Effector CD8-positive, alpha-beta T cell (primary cell): ENCODE measurements around the gene ZNF81.
"Not testable (repeated sequence)": the region's sequence is repeated elsewhere in the genome, so short reads cannot be mapped to it uniquely, and the experiment has no call there.

ENCODE experiments used
- DNase-seq: peaks from one replicate; lab custom pipeline; 2025; lab: John Stamatoyannopoulos, UW
- total RNA-seq, 4 experiments: gene quantifications; one replicate each; lab custom pipeline; 2026; lab: John Stamatoyannopoulos, UW

Gene ZNF81
- 16.6 to 38.8 (median 24.0) reads per million in 4 experiments for total RNA-seq

DNA sequence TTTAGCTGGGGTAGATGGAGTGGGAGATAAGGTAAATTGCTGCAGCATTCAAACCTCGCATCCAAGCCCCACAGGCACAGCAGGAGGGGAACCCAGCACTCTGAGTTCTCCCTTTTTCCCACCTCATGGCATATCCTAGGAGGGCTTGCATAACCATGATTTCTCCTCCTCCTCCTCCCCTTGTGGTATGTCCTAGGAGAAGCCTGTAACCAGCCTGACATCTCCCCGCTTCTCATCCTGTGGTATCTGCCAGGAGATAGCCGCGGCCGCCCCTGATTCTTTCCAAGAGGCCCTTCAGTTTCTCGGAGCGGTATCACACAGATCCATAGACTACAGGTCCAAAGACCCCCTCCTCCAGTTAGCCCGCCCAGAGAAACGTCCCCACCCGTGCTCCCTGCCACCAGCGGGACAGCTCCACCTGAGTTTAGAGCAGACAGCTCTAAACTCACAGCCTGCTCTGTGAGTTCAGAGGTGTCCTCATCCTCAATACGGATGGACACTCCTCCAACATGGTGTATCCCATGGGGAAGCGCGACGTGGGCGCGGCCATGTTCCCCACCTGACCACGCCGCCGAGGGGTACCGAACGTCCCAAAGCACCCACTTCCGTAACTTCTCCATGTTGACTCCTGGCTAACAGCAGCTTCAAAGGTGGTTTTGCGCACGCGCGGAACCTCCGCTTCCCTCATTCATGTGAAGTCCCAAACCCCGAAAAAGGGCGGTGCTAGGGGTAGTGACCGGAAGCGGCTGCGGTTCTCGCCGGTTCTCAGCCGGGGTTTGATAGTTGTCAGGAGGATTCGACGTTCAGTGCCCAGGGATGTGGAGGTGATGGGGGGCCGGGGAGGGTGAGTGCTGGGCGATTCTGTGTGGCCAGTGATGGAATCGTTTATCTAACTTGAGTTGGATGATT, at the start of gene ZNF81:
Gene ZNF81, plus strand, starts transcription at position 739 of the 909 bp plus-strand sequence. CDS start 9,366 bp downstream, outside the sequence.
- peak; percentile 83 for DNase-seq

DNA sequence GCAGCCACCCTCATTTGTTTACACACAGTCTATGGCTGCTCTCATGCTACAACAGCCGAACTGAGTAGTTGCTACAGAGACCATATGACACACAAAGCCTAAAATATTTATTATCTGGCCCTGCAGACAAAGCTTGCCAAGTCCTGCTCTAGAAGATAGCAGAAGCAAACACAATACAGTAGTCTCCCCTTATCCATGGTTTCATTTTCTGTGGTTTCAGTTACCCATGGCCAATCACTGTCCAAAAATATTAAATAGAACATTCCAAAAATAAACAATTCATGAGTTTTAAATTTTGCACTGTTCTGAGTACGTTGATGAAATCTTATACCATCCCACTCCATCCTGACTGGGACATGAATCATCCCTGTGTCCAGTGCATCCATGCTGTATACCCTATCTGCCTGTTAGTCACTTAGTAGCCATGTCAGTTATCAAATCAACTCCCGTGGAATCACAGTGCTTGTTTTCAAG, 40.2 kb upstream of the ZNF81 start:
- no peak for DNase-seq

DNA sequence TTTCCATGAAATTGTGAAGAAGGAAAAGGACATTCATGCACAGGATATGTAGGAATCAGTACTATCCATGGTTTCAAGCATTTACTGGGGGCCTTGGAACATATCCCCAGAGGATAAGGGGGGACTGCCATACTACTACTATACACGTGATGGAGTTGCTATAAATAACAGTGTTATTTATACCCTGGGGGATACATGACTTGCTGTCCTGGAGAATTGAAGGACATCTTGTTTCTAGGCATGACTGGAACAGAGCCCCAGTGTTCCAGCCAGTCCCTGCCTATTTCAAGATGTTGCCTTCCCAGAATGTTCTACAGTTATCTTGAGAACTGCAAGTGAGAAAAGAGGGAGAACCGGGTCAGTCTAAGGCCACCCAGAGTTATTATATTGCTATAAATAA, 39.6 kb upstream of the ZNF81 start:
- DNase-seq: no peak

DNA sequence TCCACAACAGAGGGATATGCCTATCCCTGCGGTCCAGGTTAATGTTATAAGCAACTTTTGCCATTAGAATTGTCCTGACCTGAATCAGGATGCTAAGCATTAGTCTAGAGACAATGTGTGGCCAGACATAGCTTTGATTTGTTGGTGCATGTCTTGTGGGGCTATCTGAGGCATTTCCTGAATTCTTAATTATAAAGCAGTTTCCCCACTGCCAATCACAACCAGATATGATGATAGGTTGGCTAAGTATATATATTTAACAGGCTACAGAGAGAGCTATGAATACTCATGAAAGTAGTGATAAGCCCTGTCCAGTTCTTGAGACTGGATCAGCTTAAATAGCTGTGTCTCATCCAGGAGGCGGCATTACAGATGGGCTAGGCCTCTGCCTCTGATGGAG, 37.8 kb upstream of the ZNF81 start:
- no peak for DNase-seq

DNA sequence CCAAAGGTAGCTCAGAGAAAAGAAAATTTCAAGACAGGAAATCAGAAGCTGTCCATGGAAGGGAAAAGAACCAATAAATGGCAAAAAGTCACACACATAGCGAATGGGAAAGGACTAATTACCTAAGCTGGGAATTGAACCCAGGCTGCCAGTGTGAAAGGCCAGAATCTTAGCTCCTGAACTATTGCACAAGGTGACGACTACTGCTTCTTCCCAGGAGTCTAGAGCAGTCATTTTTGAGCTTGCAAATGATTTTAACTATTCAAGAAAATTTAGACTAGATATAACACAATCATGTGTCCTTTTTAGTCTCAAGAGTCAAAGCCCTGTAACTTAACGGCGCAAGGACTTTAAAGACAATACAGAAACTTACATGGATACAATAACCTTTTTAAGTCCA, 34.1 kb upstream of the ZNF81 start:
- no peak for DNase-seq

DNA sequence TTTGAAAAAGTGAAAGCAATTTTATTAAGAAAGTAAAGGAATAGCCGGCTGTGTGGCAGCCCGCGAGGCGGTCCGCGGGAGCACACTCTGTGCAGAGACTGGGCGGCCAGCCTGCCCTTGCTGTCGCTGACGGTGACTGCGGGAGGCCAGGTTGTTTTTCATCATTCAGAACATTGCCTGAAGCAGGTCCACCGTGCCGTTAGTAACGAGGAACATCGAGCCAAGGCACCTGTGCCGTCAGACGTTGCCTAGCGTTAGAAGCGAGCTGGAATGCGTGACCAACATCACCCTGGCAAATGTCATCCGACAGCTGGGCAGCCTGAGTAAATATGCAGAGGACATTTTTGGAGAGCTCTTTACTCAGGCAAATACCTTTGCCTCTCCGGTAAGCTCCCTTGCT, 33.6 kb upstream of the ZNF81 start:
- DNase-seq: not testable (repeated sequence)

DNA sequence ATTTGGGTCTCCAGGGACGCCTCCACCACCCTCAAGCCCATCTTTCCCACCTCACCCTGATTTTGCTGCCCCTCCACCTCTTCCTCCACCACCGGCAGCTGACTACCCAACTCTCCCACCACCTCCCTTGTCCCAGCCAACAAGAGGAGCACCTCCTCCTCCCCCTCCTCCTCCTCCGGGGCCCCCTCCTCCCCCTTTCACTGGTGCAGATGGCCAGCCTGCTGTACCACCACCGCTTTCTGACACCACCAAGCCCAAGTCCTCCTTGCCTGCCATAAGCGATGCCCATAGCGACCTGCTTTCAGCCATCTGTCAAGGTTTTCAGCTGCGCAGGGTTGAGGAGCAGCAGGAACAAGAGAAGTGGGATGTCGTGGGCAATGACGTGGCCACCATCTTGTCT, 32.4 kb upstream of the ZNF81 start:
- no peak for DNase-seq

DNA sequence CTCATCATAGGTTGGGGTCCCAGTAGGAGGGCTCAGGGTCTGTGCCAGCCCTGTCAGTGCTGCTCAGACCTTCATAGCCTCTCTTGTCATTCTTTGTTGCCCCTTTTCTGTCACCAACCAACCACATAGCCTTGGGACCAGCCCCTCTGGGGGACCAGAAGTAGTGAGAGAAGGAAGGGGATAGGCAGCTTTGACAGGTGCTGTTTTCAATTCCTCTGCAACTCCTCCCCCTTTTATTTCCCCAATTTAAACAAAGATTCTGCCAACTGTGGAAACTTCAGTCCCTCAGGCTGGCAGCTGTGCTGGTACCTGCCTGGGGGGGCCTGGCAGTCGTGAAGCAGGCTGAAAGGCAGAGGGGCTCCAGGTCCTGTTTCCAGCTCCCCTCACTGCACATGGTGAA, 30.9 kb upstream of the ZNF81 start:
- not testable (repeated sequence) for DNase-seq

DNA sequence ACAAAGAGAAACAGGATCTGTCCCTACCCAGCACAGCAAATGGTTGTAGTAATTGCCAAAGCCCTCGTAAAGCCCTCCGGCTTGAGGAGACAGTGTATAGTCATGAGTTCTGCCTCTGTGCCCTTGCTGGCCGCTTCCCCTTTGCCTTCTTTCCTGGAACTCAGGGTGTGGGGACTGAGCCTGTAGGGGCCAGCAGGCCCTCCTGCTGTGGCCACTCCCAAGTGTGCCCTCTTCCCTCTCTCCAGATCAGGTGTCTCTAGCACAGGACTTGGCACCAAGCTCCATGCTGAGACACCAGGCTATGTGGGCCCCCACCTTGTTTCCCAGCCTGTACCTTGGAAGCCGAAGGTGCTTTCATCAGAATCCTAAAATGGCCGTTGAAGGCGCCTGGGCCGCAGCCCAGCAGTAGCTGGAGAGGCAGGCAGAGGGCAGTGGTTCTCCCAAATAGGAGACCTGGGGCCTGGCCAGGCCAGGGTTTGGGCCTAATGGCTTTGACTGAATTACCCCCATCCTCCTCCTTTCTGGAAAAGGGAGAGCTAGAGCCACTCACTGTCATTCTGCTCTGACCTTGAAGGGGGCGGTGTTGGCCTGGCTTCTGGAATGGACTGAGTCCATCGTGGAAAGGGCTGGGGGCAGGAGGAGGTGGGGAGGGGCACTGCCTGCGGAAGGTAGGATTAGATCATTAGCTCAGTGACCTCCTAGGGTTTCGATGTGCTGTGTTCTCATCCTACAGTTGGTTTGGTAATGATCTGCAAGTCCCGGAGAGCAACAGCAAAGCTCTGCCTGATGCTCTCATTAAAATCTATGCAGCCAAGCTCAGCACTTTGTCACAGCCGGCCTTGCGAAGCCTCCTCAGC, 30.1 kb upstream of the ZNF81 start:
- DNase-seq: not testable (repeated sequence)

DNA sequence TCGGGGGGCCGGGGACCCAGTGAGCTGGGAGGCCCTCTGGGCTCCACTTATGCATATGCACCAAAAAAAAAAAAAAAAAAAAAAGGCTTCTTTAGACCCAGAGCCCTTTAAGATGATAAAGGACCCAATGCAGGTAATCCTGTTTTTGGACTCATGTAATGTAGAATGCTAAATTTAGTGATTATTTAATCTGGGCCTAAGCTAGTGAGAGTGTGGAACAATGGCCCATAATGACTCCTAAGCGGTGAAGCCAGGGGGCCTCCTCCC, 29.5 kb upstream of the ZNF81 start:
- not testable (repeated sequence) for DNase-seq

DNA sequence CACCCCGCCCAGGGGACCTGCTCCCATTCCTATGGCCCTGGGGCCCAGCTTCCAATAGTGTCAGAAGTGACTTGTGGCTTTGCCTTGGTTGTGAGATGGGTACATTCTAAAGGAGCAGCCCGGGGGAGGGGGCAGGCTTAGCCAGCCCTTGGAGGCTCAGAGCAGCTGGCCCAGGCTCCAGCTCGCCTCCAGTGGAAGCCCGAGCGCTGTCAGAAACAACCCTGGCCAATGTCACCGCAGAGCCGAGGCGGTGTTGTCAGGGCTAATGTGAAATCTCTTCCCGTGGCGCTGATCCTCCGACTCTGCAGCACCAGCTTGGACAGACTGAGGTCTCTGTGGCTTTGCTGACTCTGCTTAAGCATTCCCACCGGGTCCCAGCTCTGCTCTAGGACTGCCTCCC, 29.2 kb upstream of the ZNF81 start:
- no peak for DNase-seq

DNA sequence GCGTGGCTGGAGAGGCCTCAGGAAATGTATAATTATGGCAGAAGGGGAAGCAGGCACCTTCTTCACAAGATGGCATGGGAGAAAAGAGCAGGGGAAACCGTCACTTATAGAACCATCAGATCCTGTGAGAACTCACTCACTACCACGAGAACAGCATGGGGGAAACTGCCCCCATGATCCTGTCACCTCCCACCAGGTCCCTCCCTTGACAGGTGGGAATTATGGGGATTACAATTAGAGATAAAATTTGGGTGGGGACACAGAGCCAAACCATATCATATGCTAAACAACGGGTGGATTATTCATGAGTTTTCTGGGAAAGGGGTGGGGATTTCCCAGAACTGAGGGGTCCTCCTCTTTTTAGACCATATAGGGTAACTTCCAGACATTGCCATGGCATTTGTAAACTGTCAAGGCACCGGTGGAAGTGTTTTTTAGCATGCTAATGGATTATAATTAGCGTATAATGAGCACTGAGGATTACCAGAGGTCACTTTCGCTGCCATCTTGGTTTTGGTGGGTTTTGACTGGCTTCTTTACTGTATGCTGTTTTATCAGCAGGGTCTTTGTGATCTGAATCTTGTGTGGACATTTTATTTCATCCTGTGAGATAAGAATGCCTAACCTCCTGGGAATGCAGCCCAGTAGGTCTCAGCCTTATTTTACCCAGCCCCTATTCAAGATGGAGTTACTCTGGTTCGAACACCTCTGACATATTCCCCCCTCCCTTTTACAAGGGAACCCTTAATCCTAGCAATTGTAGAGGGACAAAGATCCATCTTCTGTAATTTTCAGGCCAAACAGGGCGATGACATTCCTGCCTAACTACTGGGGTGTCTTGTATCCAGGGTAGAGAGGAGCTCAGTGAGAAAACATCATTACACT, 27.6 kb upstream of the ZNF81 start:
- no peak for DNase-seq

DNA sequence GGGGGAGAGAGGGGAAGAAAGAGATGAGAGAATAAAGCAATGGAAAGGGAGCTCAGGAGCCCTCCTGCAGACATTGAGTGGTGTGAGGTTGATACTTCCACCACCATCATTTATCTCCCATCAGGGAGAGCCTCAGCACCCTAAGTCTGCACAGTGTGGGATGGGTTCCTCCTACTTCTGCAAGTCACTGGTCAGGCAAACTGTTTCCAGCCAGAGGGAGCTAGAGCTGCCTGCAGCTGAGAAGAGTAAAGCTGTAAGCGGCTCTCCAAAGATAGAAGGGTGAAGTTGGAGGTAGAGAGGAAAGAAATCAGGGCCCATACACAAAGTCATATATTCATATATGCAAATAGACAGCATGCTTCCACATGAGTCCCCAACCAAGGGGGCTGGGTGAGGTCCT, 21.9 kb upstream of the ZNF81 start:
- DNase-seq: no peak

DNA sequence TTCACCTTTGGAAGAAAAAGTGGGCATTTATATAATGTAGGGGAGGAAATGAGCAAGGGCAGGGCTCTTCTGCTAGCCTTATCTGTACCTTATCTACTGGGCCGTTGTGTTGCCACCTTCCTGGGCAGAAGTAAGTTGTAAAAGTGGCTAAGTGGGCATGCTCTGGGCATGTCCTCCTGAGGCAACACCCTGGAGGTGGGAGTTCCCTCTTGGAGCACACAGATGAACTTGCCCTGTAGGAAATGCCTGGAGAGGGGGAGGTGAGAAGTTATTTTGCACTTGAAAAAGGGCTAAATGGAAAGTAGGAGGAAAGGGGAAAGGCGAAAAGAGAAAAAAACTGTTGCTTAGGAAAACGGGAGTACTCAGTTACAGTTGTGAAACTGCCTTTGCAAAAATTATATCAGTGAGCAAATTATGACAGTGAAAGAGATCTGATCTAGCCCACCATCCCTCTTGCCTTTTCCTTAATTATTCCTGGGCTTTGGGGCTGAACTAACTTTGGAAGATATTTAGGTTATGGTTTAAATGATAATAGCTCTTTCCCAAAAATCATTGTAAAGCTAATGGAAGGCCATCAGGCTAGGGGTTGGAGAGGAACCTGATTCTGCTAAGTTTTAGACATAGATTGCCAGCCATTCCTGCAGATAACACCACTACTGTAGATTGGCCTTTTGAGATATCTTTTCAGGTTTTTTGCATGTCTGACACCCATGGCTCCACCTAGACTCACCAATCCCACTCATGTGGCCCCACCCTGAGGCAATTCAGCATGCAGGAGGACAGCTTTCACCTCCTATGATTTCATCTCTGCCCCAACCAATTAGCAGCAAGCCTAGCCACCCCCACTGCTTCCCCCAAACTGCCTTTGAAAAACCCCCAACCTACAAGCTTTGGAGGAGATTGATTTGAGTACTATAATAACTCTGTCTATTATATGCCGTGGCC, 20.5 kb upstream of the ZNF81 start:
- DNase-seq: no peak

DNA sequence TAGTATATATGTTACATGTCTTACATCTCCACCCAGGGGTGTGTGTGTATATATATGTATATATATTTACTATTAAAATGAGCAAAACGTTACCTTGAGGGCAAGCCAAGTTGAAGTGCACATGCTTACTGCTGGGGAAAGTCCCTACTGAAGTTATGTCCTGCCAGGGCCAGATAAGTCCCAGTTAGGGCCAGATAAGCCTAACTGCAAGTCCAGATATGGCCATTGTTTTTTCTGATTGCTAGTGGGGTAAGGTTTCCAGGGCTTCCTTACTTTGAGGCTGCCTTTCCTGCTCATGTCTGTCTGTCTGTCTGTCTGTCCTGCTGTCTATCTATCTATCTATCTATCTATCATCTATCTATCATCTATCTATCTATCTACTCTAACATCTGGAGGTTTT, 19.3 kb upstream of the ZNF81 start:
- DNase-seq: no peak

DNA sequence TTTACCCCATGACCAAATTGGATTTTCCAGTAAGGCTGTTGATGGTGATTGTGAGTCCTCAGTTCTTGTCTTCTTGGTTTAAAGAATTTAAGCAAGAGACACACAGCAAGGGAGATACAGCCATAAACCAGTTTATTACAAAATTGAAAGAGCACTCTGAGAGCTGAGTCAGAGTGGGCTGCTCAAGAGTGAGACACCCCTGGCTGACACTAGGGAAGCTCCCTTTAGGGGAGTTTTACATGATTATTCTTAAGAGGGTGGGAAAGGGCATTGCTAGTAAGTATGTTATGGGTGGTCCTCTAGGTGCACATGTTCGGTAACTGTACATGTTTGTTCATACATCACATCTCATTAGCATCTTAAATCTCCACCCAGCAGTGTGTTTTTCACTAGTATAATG, 18.8 kb upstream of the ZNF81 start:
- DNase-seq: no peak

DNA sequence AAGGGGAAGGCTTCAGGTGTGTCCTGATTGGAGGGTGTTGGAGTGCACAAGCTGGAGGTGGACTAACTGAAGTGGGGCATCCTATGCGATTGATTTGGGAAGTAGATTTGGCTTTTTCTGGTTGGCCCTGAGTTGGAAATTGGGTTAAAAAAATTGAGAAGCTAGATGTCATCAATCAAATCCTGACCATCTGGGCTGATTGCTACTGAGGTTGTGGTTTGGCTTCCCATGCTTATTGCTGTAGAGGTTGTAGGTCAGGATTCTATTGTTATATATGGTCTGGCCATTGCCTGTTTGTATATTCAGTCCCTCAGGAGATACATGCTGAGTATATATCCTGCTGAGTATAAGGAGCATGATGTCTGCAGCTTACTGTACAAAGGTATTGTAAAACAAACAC, 7.7 kb upstream of the ZNF81 start:
- no peak for DNase-seq

DNA sequence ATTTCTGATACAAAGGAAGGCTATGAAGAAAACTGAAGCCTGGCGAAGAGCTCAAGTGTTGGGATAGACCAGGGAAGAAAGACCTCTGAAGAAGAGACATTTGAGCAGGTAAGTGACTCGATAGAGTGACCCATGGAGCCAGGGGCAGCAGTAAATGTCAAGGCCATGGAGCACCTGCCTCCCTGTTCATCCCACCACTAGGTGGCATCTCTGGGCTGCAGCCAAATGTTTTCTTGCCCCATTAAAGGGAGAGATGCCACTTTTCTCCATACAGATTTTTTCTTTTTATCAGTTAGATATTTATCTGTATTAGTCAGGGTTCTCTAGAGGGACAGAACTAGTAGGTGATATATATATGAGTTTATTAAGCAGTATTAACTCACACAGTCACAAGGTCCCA, 4.9 kb upstream of the ZNF81 start:
- peak; percentile 7 for DNase-seq

DNA sequence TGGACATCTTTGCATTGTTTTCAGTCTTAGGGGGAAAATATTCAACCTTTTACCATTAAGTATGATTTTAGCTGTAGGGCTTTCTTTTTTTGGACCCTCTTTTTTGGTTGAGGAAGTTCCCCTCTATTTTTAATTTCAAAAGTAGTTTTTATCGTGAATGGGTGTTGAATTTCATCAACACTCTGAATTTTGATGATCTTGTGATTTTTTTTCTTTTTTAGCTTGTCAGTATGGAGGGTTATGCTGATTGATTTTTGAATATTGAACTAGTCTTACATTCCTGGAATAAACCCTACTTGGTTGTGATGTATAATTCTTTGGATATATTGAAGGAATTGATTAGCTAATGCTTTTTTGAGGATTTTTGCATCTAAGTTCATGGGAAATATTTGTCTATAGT, 1.7 kb downstream of the ZNF81 start:
- DNase-seq: no peak

DNA sequence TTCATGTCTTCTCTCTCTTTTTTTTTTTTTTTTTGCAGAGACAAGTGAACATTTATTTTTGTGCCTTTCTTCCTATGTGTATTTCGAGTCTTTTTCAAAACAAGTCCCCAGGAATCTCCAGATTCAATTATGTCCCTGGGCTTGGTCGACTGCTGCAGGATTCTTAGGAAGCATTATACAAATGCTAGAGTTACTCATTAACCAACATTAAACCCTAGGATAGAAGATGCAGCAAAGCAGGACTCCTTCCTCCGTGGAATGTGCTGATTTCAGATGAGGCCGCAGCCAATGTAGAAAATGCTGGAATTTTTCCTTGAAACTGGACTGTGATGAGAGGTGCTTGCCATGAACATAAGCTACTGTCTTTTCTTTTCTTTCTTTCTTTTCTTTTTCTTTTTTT, 3.4 kb downstream of the ZNF81 start:
- DNase-seq: no peak

DNA sequence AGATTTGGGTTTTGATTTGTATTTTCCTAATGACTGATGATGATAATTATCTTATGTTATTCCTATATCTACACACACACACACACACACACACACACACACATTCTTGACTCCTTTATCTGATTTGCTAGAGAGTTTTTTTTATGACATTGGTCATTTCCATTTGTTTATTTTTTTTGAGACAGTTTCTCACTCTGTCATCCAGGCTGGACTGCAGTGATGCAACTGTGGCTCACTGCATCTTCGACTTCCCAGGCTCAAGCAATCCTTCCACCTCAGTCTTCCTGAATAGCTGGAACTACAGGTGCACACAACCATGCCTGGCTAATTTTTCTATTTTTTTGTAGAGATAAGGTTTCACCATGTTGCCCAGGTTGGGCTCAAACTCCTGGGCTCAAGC, 6.7 kb downstream of the ZNF81 start:
- DNase-seq: no peak
